Adipocyte (in vitro differentiated cells): ENCODE data around the gene ZNHIT1.
A peak's percentile ranks its signal among the peaks of the same experiment; 100 is the strongest.

Experiments used
- DNase-seq: peaks from one replicate; pipeline ENCODE4 v3.0.0-alpha.2; 2015; ENCODE audit warnings: low read depth
- H3K27me3 ChIP-seq: replicated peaks from 2 replicates; pipeline ENCODE4 v1.7.0; 2013; ENCODE audit warnings: mild to moderate bottlenecking, low read length, moderate library complexity; ENCODE audit not compliant: control insufficient read depth, insufficient read depth
- H3K36me3 ChIP-seq: 2 replicates; pipeline ENCODE4 v1.7.0; 2013; ENCODE audit warnings: low read length, mild to moderate bottlenecking, moderate library complexity; ENCODE audit not compliant: control insufficient read depth, insufficient read depth, severe bottlenecking
- H3K4me1 ChIP-seq: 2 replicates; pipeline ENCODE4 v1.7.0; 2013; ENCODE audit warnings: mild to moderate bottlenecking, low read length, moderate library complexity; ENCODE audit not compliant: control insufficient read depth, insufficient read depth
- H3K4me3 ChIP-seq: 2 replicates; pipeline ENCODE4 v1.7.0; 2013; ENCODE audit warnings: mild to moderate bottlenecking, low read length, moderate library complexity
- H3K9ac ChIP-seq: 2 replicates; pipeline ENCODE4 v1.7.0; 2013; ENCODE audit warnings: mild to moderate bottlenecking, low read length, moderate library complexity
- H3K9me3 ChIP-seq: 2 replicates; pipeline ENCODE4 v1.7.0; 2013; ENCODE audit warnings: mild to moderate bottlenecking, low read length, moderate library complexity; ENCODE audit not compliant: control insufficient read depth

The ZNHIT1 gene

DNA sequence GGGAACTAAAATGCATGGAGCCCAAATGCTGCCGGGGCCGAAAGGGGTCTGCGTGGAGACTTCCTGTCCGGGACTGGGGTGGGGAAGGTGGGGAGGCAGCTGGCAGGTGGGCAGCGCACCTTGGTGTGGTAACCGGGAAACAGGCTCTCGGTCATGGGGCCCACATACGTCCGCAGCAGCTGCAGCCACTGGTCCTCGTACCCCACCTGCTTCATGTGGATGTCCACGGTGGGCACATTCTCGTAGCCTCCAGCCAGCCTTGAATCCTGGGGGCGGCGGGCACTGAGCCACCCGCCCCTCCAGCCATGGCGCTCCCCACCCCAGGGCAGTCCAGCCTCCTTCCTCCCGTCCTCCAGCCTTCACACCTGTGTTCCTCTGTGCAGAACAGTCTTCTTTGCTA, 10.5 kb upstream of the ZNHIT1 start:
- Histone ChIP-seq H3K27me3 (no peaks in the 10 kb centered on the region), H3K36me3 (peaks cover 57% of the 10 kb centered on the region), H3K9ac (no peak overlapping the region), H3K9me3 (no peaks in the 10 kb centered on the region), H3K4me3 (no peak overlapping the region), H3K4me1 (no peaks in the 10 kb centered on the region)
- DNase-seq, result no peak

GRCh38 chr7:101208794-101209193, 9.2 kb upstream of the ZNHIT1 start:
- Histone ChIP-seq H3K36me3 (peaks cover 62% of the 10 kb centered on the region), H3K4me1 (no peaks in the 10 kb centered on the region), H3K9ac (no peak overlapping the region), H3K4me3 (no peak overlapping the region), H3K27me3 (no peaks in the 10 kb centered on the region), H3K9me3 (no peaks in the 10 kb centered on the region)
- DNase-seq, result no peak

DNA sequence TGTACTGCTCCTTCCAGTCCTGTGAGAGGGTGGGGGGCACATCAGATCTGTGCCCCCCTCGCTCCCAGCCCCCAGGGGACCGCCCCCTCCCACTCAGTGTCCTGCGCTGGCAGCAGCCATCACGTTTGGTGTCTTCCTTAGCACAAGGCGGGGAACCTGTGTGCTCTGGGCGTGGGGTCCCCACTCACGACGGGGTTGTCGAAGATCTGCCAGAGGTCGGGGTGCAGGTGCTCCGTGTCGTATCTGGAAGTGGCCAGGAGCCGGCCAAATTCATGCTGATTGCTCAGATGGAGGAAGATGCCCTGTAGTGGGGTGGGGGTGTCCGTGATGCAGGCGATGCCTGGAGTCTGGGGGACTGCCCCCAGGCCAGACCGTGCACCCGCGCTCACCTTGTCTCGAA, 7.8 kb upstream of the ZNHIT1 start:
- Histone ChIP-seq H3K36me3 (peaks cover 71% of the 10 kb centered on the region), H3K9ac (no peak overlapping the region), H3K4me3 (no peak overlapping the region), H3K9me3 (no peaks in the 10 kb centered on the region), H3K4me1 (peaks cover 5% of the 10 kb centered on the region), H3K27me3 (no peaks in the 10 kb centered on the region)
- no peak for DNase-seq

GRCh38 chr7:101211501-101211900, 6.5 kb upstream of the ZNHIT1 start:
- Histone ChIP-seq H3K4me3 (no peak overlapping the region), H3K4me1 (peaks cover 18% of the 10 kb centered on the region), H3K27me3 (no peaks in the 10 kb centered on the region), H3K9ac (no peak overlapping the region), H3K36me3 (peaks cover 70% of the 10 kb centered on the region), H3K9me3 (no peaks in the 10 kb centered on the region)
- DNase-seq, result no peak

DNA sequence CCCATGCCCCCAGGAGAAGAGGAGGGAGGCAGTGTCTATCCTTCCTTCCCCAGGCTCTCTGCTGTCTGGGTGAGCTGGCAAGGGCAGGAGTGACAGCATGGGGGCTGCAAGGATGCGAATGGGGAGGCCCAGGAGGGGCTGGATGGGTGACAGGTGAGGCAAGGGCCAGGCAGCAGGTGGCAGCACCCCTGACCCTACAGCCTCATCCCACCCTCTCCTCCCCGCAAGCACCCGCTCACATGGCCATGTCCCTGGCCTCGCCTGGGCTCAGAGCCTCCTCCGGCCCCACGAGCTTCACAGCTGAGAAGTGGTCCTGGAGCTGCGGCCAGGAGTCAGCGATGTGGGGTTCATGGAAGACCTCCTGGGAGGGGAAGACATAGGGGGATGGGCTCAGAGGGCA, 6.0 kb upstream of the ZNHIT1 start:
- H3K9me3 ChIP-seq, result no peaks in the 10 kb centered on the region
- H3K4me1 ChIP-seq, result peaks cover 21% of the 10 kb centered on the region
- no peak for DNase-seq
- no peak overlapping the region for H3K9ac ChIP-seq
- H3K27me3 ChIP-seq, result no peaks in the 10 kb centered on the region
- no peak overlapping the region for H3K4me3 ChIP-seq
- peaks cover 68% of the 10 kb centered on the region for H3K36me3 ChIP-seq

- peak; percentile 50 for DNase-seq
- Histone ChIP-seq H3K9me3 (no peaks in the 10 kb centered on the region), H3K4me3 (peak overlapping the region; percentile 97), H3K4me1 (peaks cover 43% of the 10 kb centered on the region), H3K9ac (peak overlapping the region; percentile 99), H3K36me3 (peaks cover 33% of the 10 kb centered on the region), H3K27me3 (no peaks in the 10 kb centered on the region)
These were observed 1.7 kb upstream of the ZNHIT1 start for GRCh38 chr7:101216001-101216859.

GRCh38 chr7:101216860-101217387, 1.0 kb upstream of the ZNHIT1 start:
- no peak for DNase-seq
- Histone ChIP-seq H3K4me3 (peak overlapping the region; percentile 97), H3K4me1 (peaks cover 48% of the 10 kb centered on the region), H3K9ac (peak overlapping the region; percentile 99), H3K36me3 (peaks cover 32% of the 10 kb centered on the region), H3K27me3 (no peaks in the 10 kb centered on the region), H3K9me3 (no peaks in the 10 kb centered on the region)

DNA sequence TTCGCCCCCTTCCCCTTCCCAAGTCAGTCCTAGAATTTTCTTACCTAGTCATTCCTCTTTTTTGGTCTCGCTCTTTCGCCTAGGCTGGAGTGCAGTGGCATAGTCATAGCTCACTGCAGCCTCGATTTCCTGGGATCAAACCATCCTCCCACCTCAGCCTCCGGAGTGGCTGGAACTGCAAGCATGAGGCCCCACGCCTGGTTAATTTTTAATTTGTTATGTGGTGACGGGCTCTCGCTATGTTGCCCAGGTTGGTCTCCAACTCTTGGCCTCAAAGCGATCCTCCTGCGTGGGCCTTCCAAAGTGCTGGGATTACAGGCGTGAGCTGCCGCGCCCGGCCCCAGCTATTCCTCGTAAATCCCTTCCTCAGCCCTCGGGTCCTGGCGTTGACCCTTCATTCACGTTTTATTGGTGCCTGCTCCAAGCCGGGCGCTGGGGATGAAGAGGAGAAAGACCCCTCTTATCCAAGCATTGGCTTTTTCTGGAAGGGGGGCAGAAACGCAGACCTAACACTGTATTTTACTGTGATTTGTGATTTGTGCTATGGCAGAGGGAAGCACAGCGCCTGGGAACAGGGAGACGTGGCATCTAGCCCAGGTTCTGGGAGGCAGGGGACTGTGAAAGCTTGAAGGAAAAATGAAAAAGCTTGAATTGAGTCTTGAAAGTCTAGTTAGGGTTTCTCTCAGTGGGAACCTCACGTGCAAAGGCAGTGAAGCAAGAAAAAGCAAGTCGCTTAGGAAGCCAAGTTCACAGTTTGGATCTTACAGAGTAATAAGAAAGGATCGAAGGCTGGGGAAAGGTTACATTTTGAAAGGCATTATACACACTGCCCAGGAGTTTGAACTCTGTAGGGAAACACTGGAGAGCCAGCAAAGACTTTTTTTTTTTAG, 516 bp downstream of the ZNHIT1 start:
- DNase-seq, result peak; percentile 33
- Histone ChIP-seq H3K9ac (peak overlapping the region; percentile 99), H3K36me3 (peaks cover 31% of the 10 kb centered on the region), H3K4me3 (peak overlapping the region; percentile 97), H3K4me1 (peaks cover 48% of the 10 kb centered on the region), H3K9me3 (no peaks in the 10 kb centered on the region), H3K27me3 (no peaks in the 10 kb centered on the region)

- DNase-seq, result no peak
- H3K27me3 ChIP-seq, result no peaks in the 10 kb centered on the region
- H3K9ac ChIP-seq, result peak overlapping the region; percentile 57
- H3K4me1 ChIP-seq, result peaks cover 41% of the 10 kb centered on the region
- no peak overlapping the region for H3K4me3 ChIP-seq
- H3K36me3 ChIP-seq, result peaks cover 40% of the 10 kb centered on the region
- no peaks in the 10 kb centered on the region for H3K9me3 ChIP-seq
These were observed 2.3 kb downstream of the ZNHIT1 start for GRCh38 chr7:101220295-101220694.

GRCh38 chr7:101222275-101222830, 4.4 kb downstream of the ZNHIT1 start:
- no peaks in the 10 kb centered on the region for H3K9me3 ChIP-seq
- H3K9ac ChIP-seq, result no peak overlapping the region
- H3K27me3 ChIP-seq, result no peaks in the 10 kb centered on the region
- peaks cover 36% of the 10 kb centered on the region for H3K4me1 ChIP-seq
- H3K4me3 ChIP-seq, result no peak overlapping the region
- DNase-seq, result no peak
- peaks cover 44% of the 10 kb centered on the region for H3K36me3 ChIP-seq

DNA sequence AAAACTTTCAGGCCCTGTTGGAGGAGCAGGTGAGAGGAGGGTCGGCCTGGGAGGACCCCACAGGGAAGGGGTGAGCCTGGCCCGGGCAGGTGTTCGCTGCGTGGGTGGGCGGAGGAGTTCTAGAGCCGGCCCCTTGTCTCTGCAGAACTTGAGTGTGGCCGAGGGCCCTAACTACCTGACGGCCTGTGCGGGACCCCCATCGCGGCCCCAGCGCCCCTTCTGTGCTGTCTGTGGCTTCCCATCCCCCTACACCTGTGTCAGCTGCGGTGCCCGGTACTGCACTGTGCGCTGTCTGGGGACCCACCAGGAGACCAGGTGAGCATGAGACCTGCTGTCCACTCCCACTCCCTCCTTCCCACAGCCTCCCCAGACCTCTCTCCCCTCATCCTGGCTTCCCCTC, 5.6 kb downstream of the ZNHIT1 start:
- DNase-seq, result no peak
- Histone ChIP-seq H3K36me3 (peaks cover 53% of the 10 kb centered on the region), H3K27me3 (no peaks in the 10 kb centered on the region), H3K4me3 (no peak overlapping the region), H3K9ac (no peak overlapping the region), H3K9me3 (no peaks in the 10 kb centered on the region), H3K4me1 (peaks cover 36% of the 10 kb centered on the region)
